Measurements from ENCODE around the gene FDX2. TPM values are rescaled to one million over a fixed set of nuclear protein-coding genes. Genes with fewer than 3 reads are reported as not detected.

FDX2 gene
- total RNA-seq, 1 donor from 2014 or later, result 18.0 TPM

DNA sequence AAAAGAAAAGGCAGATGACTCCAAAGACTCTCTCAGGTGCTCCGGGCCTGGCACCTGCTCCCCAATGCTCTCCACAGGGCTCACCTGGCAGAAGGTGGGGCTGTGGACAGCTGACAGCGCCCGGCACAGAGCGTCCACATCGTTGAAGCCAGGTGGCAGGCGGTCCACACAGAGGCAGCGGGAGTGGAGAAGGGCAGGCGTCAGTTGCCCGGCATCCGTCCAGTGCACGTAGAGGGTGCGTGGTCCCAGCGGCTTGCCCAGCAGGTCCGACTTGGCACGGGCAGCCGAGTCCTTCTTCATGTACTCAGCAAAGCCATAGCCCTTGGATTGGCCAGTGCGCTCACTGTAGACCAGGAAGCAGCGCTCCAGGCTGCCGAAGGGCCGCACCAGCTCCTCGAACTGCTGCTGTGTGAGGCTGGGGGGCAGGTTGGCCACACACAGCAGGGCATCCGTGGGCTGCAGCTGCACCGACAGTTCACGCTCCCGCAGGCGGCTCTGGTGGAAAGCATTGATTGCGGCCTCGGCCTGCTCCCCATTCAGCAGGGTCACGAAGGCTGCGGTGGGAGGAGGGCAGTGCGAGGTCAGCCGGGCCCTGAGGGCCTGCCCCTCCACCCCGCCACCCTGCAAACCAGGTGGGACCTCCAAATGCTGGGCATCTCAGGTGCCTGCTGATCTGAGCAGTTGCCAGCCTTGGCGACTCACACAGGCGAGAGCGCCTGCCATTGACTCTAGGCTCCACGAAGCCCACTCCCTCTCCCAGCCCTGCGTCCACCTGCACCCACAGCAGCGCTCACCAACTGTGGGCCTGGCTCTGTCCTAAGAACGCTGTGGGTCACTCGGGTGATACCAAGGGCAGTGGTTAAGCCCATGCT is 13.0 kb upstream of the FDX2 start:
- no peak overlapping the region for H3K27ac Mint-ChIP-seq
- H3K36me3 Mint-ChIP-seq (ENCODE audit: low read depth), result peaks cover 58% of the 10 kb centered on the region
- no peaks in the 10 kb centered on the region for H3K9me3 Mint-ChIP-seq
- intact Hi-C loops (cut with micrococcal nuclease), result no loop called here
- no peaks in the 10 kb centered on the region for H3K27me3 Mint-ChIP-seq (ENCODE audit: low read depth)
- H3K4me3 Mint-ChIP-seq (ENCODE audit: low read depth), result no peak overlapping the region
- peaks cover 9% of the 10 kb centered on the region for H3K4me1 Mint-ChIP-seq (ENCODE audit: low read depth)
- DNase-seq (ENCODE audit: low spot score), result no peak

- H3K27ac Mint-ChIP-seq, result no peak overlapping the region
- H3K27me3 Mint-ChIP-seq (ENCODE audit: low read depth), result no peaks in the 10 kb centered on the region
- DNase-seq (ENCODE audit: low spot score), result no peak
- no peaks in the 10 kb centered on the region for H3K9me3 Mint-ChIP-seq
- no peak overlapping the region for H3K4me3 Mint-ChIP-seq (ENCODE audit: low read depth)
- intact Hi-C loops (cut with micrococcal nuclease), result no loop called here
- H3K4me1 Mint-ChIP-seq (ENCODE audit: low read depth), result peaks cover 5% of the 10 kb centered on the region
- H3K36me3 Mint-ChIP-seq (ENCODE audit: low read depth), result peaks cover 55% of the 10 kb centered on the region
Measured at GRCh38 chr19:10327793-10328192, 12.0 kb upstream of the FDX2 start.

DNA sequence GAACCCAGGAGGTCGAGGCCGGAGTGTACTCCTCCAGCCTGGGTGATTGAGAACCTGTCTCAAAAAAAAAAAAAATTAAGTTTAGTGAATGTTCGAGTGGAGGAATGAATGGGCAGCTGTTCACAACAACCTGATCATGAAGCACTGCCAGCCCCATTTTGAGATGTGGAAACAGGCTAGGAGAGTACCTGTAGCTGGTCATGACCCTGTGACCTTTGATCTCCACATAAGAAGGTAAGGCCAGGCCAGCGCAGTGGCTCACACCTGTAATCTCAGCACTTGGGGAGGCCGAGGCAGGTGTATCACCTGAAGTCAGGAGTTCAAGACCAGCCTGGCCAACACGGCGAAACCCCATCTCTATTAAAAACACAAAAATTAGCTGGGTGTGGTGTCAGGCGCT is 9.9 kb upstream of the FDX2 start:
- H3K36me3 Mint-ChIP-seq (ENCODE audit: low read depth), result peaks cover 54% of the 10 kb centered on the region
- no peaks in the 10 kb centered on the region for H3K27me3 Mint-ChIP-seq (ENCODE audit: low read depth)
- no peaks in the 10 kb centered on the region for H3K4me1 Mint-ChIP-seq (ENCODE audit: low read depth)
- no peaks in the 10 kb centered on the region for H3K9me3 Mint-ChIP-seq
- DNase-seq (ENCODE audit: low spot score), result no peak
- H3K4me3 Mint-ChIP-seq (ENCODE audit: low read depth), result no peak overlapping the region
- intact Hi-C loops (cut with micrococcal nuclease), result no loop called here
- H3K27ac Mint-ChIP-seq, result no peak overlapping the region

GRCh38 chr19:10321874-10322835 is 6.3 kb upstream of the FDX2 start:
- Mint-ChIP-seq H3K4me3 (ENCODE audit: low read depth) (no peak overlapping the region), H3K9me3 (no peaks in the 10 kb centered on the region), H3K36me3 (ENCODE audit: low read depth) (peaks cover 49% of the 10 kb centered on the region), H3K27me3 (ENCODE audit: low read depth) (no peaks in the 10 kb centered on the region), H3K27ac (no peak overlapping the region), H3K4me1 (ENCODE audit: low read depth) (no peaks in the 10 kb centered on the region)
- DNase-seq (ENCODE audit: low spot score), result no peak
- intact Hi-C loops (cut with micrococcal nuclease), result no loop called here

DNA sequence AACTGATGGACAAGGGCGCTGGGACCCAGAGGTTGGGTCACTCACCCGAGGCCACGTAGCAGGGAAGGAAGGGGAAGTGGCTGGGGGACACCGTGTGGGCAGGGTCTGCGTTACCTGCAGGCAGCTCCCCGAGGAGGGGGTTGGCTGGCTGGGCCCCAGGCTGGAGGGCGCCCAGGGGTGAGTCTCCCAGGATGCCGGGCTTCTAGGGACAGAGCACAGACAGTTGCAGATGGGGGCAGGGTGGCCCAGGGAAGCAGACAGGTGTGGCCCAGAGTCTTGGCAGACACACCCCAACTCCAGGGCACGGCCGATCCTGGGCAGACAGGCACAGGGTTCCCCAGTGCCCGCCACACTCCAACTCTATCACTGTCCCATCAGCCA is 5.6 kb upstream of the FDX2 start:
- H3K4me1 Mint-ChIP-seq (ENCODE audit: low read depth), result no peaks in the 10 kb centered on the region
- no peaks in the 10 kb centered on the region for H3K9me3 Mint-ChIP-seq
- H3K36me3 Mint-ChIP-seq (ENCODE audit: low read depth), result peaks cover 53% of the 10 kb centered on the region
- no peak overlapping the region for H3K27ac Mint-ChIP-seq
- DNase-seq (ENCODE audit: low spot score), result no peak
- intact Hi-C loops (cut with micrococcal nuclease), result no loop called here
- no peaks in the 10 kb centered on the region for H3K27me3 Mint-ChIP-seq (ENCODE audit: low read depth)
- H3K4me3 Mint-ChIP-seq (ENCODE audit: low read depth), result no peak overlapping the region

- Mint-ChIP-seq H3K9me3 (no peaks in the 10 kb centered on the region), H3K4me3 (ENCODE audit: low read depth) (no peak overlapping the region), H3K4me1 (ENCODE audit: low read depth) (peaks cover 3% of the 10 kb centered on the region), H3K36me3 (ENCODE audit: low read depth) (peaks cover 53% of the 10 kb centered on the region), H3K27ac (no peak overlapping the region), H3K27me3 (ENCODE audit: low read depth) (no peaks in the 10 kb centered on the region)
- intact Hi-C loops (cut with micrococcal nuclease), result no loop called here
- DNase-seq (ENCODE audit: low spot score), result no peak
Measured at GRCh38 chr19:10320602-10321416, 5.0 kb upstream of the FDX2 start.

DNA sequence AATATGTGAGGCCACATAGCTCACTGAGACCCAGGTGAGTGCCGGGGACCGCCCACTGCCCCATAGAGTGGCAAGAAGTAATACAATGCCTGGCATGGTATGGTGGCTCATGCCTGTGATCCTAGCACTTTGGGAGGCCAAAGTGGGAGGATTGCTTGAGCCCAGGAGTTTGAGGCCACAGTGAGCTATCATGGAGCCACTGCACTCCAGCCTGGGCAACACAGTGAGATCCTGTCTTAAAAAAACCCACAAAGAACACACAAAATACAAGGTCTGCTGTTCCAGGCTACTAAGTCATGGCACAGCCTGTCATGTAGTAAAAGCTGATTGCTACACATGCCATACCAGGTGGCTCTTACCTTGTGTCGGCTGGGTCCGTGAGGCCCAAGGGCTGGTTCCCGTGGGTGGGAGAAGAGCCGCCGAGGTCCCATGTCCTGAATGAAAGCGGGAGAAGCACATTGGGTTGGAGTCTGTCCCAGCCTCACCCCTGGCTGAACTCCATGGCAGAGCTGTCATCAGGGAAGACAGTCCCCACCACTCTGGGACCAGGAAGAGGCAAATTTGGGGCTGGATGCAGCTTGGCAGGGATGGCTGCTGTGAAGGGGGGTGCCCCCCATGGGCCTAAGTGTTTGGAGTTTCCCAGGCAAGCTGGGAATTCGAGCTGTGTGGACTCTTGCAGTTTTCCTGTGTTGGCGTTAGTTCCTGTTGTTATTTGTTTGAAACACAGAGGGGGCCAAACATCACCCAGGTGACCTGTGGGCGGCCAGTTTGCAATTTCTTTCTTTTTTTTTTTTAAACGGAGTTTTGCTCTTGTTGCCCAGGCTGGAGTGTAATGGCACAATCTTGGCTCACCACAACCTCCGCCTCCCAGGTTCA is 3.2 kb upstream of the FDX2 start:
- peaks cover 50% of the 10 kb centered on the region for H3K36me3 Mint-ChIP-seq (ENCODE audit: low read depth)

DNA sequence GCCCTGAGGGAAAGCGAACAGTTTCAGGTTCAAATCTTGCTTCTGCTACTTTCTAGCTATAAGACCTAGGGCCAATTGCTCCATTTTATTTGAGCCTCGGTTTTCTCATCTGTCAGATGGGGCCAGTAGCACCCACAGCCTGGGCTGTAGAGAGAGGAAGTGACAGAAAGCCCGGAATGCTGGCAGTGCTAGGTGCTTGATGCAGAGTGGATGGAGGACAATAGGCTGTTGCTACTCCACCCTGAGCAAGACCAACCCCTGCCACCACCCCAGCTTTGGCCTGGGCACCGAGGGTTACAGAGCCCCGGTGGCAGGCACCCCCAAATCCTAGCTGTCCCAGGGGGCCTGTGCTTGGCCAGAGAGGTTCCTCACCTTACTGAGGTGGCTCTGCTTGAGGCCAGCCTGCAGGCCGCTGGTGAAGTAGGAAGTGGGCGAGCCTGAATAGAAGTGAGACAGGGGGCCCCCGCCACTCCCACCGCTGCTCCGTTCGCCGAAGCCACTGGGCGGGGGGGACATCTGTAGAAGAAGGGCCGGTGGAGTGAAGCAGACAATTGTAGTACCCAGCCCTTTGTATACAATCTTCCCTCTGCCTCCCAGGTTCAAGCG is 2.1 kb upstream of the FDX2 start:
- Mint-ChIP-seq H3K27ac (no peak overlapping the region), H3K27me3 (ENCODE audit: low read depth) (no peaks in the 10 kb centered on the region), H3K4me1 (ENCODE audit: low read depth) (peaks cover 10% of the 10 kb centered on the region), H3K4me3 (ENCODE audit: low read depth) (no peak overlapping the region), H3K9me3 (no peaks in the 10 kb centered on the region), H3K36me3 (ENCODE audit: low read depth) (peaks cover 45% of the 10 kb centered on the region)
- no peak for DNase-seq (ENCODE audit: low spot score)
- intact Hi-C loops (cut with micrococcal nuclease), result loop anchor here (2.0 kb wide), 1 partner anchor 15 kb away; the partner anchor contains the start of gene RAVER1

More for the DNA sequence above, 3.2 kb upstream of the FDX2 start:
- H3K4me3 Mint-ChIP-seq (ENCODE audit: low read depth), result no peak overlapping the region
- no peaks in the 10 kb centered on the region for H3K9me3 Mint-ChIP-seq
- H3K4me1 Mint-ChIP-seq (ENCODE audit: low read depth), result peaks cover 10% of the 10 kb centered on the region
- intact Hi-C loops (cut with micrococcal nuclease), result no loop called here
- no peak overlapping the region for H3K27ac Mint-ChIP-seq
- H3K27me3 Mint-ChIP-seq (ENCODE audit: low read depth), result no peaks in the 10 kb centered on the region
- DNase-seq (ENCODE audit: low spot score), result no peak

GRCh38 chr19:10317045-10317856 is 1.4 kb upstream of the FDX2 start:
- H3K9me3 Mint-ChIP-seq, result no peaks in the 10 kb centered on the region
- no peak for DNase-seq (ENCODE audit: low spot score)
- H3K4me3 Mint-ChIP-seq (ENCODE audit: low read depth), result no peak overlapping the region
- peaks cover 10% of the 10 kb centered on the region for H3K4me1 Mint-ChIP-seq (ENCODE audit: low read depth)
- H3K36me3 Mint-ChIP-seq (ENCODE audit: low read depth), result peaks cover 43% of the 10 kb centered on the region
- no peaks in the 10 kb centered on the region for H3K27me3 Mint-ChIP-seq (ENCODE audit: low read depth)
- intact Hi-C loops (cut with micrococcal nuclease), result loop anchor here (2.0 kb wide), 1 partner anchor 16 kb away; the partner anchor contains the start of gene RAVER1
- no peak overlapping the region for H3K27ac Mint-ChIP-seq

DNA sequence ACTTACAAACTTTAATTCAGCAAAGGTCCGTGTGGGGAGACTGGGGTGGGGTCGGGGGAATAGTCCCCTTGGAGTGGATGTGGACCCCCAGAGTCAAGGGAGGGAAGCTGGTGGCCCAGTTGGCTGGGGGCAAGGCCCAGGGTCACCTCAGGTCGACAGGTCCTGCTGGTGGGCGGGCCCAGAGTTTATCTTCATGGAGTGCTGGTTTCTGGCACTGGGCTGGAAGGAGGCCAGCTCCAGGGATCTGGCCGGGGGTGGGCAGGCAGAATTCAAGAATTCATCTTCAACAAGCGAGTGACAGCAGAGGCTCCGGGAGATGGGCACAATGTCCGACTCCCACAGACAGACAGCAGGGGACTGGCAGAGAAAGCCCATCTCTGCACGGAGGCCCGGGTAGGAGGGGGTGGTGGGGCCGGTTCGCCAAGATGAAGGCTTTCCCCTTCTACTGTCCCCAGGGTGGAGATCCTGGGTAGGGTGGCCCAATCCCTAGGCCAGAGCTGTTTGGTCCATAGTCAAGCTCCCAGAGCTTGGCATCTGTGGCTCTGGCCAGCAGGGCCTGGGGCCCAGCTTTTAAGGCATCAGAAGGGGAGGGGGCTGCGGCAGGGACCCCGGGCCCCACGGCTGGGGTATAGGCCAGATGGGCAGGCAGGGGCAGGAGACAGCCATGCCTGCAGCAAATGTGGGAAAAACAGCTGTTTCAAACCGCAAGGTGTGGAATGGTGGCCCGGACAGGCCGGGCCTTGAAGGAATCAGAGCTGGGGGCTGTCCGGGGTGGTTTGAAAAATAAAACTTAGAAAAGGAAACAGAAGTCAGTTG is 622 bp upstream of the FDX2 start:
- no peaks in the 10 kb centered on the region for H3K27me3 Mint-ChIP-seq (ENCODE audit: low read depth)
- H3K36me3 Mint-ChIP-seq (ENCODE audit: low read depth), result peaks cover 37% of the 10 kb centered on the region
- H3K4me3 Mint-ChIP-seq (ENCODE audit: low read depth), result peak overlapping the region; percentile 90
- H3K4me1 Mint-ChIP-seq (ENCODE audit: low read depth), result peaks cover 10% of the 10 kb centered on the region
- peak overlapping the region; percentile 70 for H3K27ac Mint-ChIP-seq
- DNase-seq (ENCODE audit: low spot score), result no peak
- no peaks in the 10 kb centered on the region for H3K9me3 Mint-ChIP-seq
- intact Hi-C loops (cut with micrococcal nuclease), result loop anchor here (2.0 kb wide), 1 partner anchor 16 kb away; the partner anchor contains the start of gene RAVER1

Measured in activated T-helper 2 cell treated with anti-CD3 and anti-CD28 coated beads, Interferon-gamma antibody, Interleukin-2, Interleukin-4, amounts not matched to agents 10 μg/mL and 5 μg/mL and 100 μg/mL, durations not matched to agents 14 hours and 24 hours and 36 hours (primary cell).